ENCODE data around the gene SCAF4. TPM values are rescaled to one million over a fixed set of nuclear protein-coding genes. Genes with fewer than 3 reads are reported as not detected.

The SCAF4 gene
- total and polyA plus RNA-seq, 2 donors (not counting 3 experiments of a cell fraction or from before 2014, with no cell fraction given) = 12.2 to 41.2 TPM

GRCh38 chr21:31668651-31669491 is 63.0 kb downstream of the SCAF4 start:
- no TSS peak for BruUV-seq (replicated peaks)
- no peak overlapping the region for H3K4me3 ChIP-seq (replicated peaks in 1 of 3; ENCODE audit: insufficient read depth in 1 of 3, low read depth in 1 of 3, low read length in 3 of 3)
- no peak for FAIRE-seq
- no peaks in the 10 kb centered on the region for H3K9me1 ChIP-seq (replicated peaks; ENCODE audit: control insufficient read depth, extremely low read depth, insufficient read depth, low read length)
- H3K27ac ChIP-seq (ENCODE audit: insufficient read depth, low read depth, low read length) = no peak overlapping the region
- ChIA-PET POLR2A (no interaction called here), CTCF (interaction anchor here (0.9 kb wide), 1 partner anchor 45 kb away, joined by 3 read pairs; no protein-coding TSS in a partner anchor)
- H3K9me3 ChIP-seq (replicated peaks; ENCODE audit: control insufficient read depth, insufficient read depth, low read length) = no peaks in the 10 kb centered on the region
- no peak overlapping the region for H3K9ac ChIP-seq (replicated peaks; ENCODE audit: extremely low read depth, insufficient read depth, low read length)
- peaks cover 6% of the 10 kb centered on the region for H3K79me2 ChIP-seq (ENCODE audit: control insufficient read depth, insufficient read depth, low read length)
- peaks cover 5 to 13% of the 10 kb centered on the region in 2 experiments for H3K36me3 ChIP-seq (ENCODE audit: control insufficient read depth in 2 of 2, extremely low read depth in 1 of 2, insufficient read depth in 2 of 2, low read length in 2 of 2)
- H3K4me2 ChIP-seq (ENCODE audit: insufficient read depth, low read length) = peak overlapping the region; percentile 43
- intact Hi-C loops (cut with micrococcal nuclease) (no loop called here), dilution Hi-C loops (cut with MboI; ENCODE audit: extremely low pct_ligation_motif_present, low sequenced_read_pairs) (no loop called here)
- no peaks in the 10 kb centered on the region for H3K27me3 ChIP-seq (ENCODE audit: control insufficient read depth in 2 of 2, insufficient read depth in 2 of 2, low read length in 2 of 2)
- H3K4me1 ChIP-seq (ENCODE audit: control insufficient read depth, extremely low read depth, insufficient read depth, low read length) = peaks cover 13% of the 10 kb centered on the region
- H2AFZ ChIP-seq (ENCODE audit: low read depth, low read length) = no peak overlapping the region
- H4K20me1 ChIP-seq (replicated peaks; ENCODE audit: control insufficient read depth, extremely low read depth, insufficient read depth, low read length) = no peaks in the 10 kb centered on the region
- no peak for DNase-seq (ENCODE audit: low read depth, low spot score)
- TF ChIP-seq GATA2 (IDR thresholded peaks at IDR 0.05; ENCODE audit: insufficient read depth, insufficient read length, low read depth, low read length) (no peak), JUN (IDR thresholded peaks at IDR 0.05; ENCODE audit: borderline replicate concordance, insufficient read depth, insufficient read length, low read depth) (no peak), POLR2AphosphoS5 (IDR thresholded peaks at IDR 0.05; ENCODE audit: insufficient read depth, low read depth, low read length) (no peak), POLR2A (IDR thresholded peaks at IDR 0.05; ENCODE audit: low read depth, low read length) (no peak), CTCF (IDR thresholded peaks at IDR 0.05; ENCODE audit: extremely low read depth in 1 of 2, insufficient read depth in 1 of 2, low read depth in 1 of 2, low read length in 2 of 2) (no peak), EZH2 (IDR thresholded peaks at IDR 0.05; ENCODE audit: borderline replicate concordance, low read depth, low read length, severe bottlenecking) (no peak), FOS (IDR thresholded peaks at IDR 0.05; ENCODE audit: borderline replicate concordance, insufficient read depth, low read length) (no peak), MAX (IDR thresholded peaks at IDR 0.05; ENCODE audit: insufficient read depth, insufficient read length) (no peak), MYC (IDR thresholded peaks at IDR 0.05; ENCODE audit: low read depth, low read length) (no peak)

Measured in endothelial cell of umbilical vein (primary cell).